H1 (cell line): Measurements from ENCODE around the gene ADAT3. TPM values are rescaled to one million over a fixed set of nuclear protein-coding genes. Genes with fewer than 3 reads are reported as not detected.
A peak's percentile ranks its signal among the peaks of the same experiment; 100 is the strongest.

Experiments
- ATF2 ChIP-seq: IDR thresholded peaks from 2 replicates; pipeline ENCODE4 v1.6.1; 2012; ENCODE audit warnings: low read length, inconsistent platforms
- BACH1 ChIP-seq: IDR thresholded peaks from 2 replicates; pipeline ENCODE4 v1.6.1; 2012; ENCODE audit warnings: low read length, improper control_type of control experiment
- CREB1 ChIP-seq: IDR thresholded peaks from 2 replicates; pipeline ENCODE4 v1.6.1; 2012; ENCODE audit warnings: inconsistent platforms
- FOSL1 ChIP-seq: IDR thresholded peaks from 2 replicates; pipeline ENCODE4 v1.6.1; 2011; ENCODE audit warnings: mild to moderate bottlenecking, low read depth, low read length, moderate library complexity; ENCODE audit not compliant: insufficient read depth
- GABPA ChIP-seq: IDR thresholded peaks from 2 replicates; pipeline ENCODE4 v1.6.1; 2011; ENCODE audit warnings: mild to moderate bottlenecking, low read length, moderate library complexity, borderline replicate concordance; ENCODE audit not compliant: insufficient read depth
- HDAC6 ChIP-seq: IDR thresholded peaks from one replicate; pipeline ENCODE4 v1.7.1; 2012; ENCODE audit warnings: low read depth, mild to moderate bottlenecking, inconsistent platforms, low read length, moderate library complexity
- KDM4A ChIP-seq: IDR thresholded peaks from one replicate; pipeline ENCODE4 v1.7.1; 2012; ENCODE audit warnings: low read depth, mild to moderate bottlenecking, moderate library complexity, low read length, inconsistent platforms; ENCODE audit not compliant: severe bottlenecking
- MAX ChIP-seq: IDR thresholded peaks from 2 replicates; pipeline ENCODE4 v1.6.1; 2012; ENCODE audit warnings: inconsistent platforms
- POLR2A ChIP-seq, 2 experiments: IDR thresholded peaks; 1 replicate in 1 of 2; 2 replicates in 1 of 2; pipeline ENCODE4 v1.6.1; 2011; ENCODE audit warnings: low read depth in 2 of 2, low read length in 2 of 2, mild to moderate bottlenecking in 2 of 2; ENCODE audit errors: control extremely low read depth in 1 of 2
- RAD21 ChIP-seq, 2 experiments: IDR thresholded peaks in 1 of 2; conservative IDR thresholded peaks in 1 of 2; 2 replicates each; pipeline ENCODE4 v1.6.1; 2011; ENCODE audit warnings: low read depth in 2 of 2, low read length in 2 of 2, improper control_type of control experiment in 1 of 2, inconsistent platforms in 1 of 2, mild to moderate bottlenecking in 1 of 2, moderate library complexity in 1 of 2
- RBBP5 ChIP-seq: IDR thresholded peaks from 2 replicates; pipeline ENCODE4 v1.7.1; 2012; ENCODE audit warnings: low read depth, mild to moderate bottlenecking, inconsistent platforms, low read length, moderate library complexity, borderline replicate concordance
- RNF2 ChIP-seq: fragments of 200-900, 300-1000 bp; sonication (generic); IDR thresholded peaks from 2 replicates; pipeline ENCODE4 v1.7.1; 2016; ENCODE audit warnings: borderline replicate concordance, low read depth, mild to moderate bottlenecking, antibody characterized with exemption, low read length; ENCODE audit not compliant: poor library complexity, severe bottlenecking; ENCODE audit errors: missing control alignments
- RXRA ChIP-seq: IDR thresholded peaks from 2 replicates; pipeline ENCODE4 v1.6.1; 2011; ENCODE audit warnings: low read depth, mild to moderate bottlenecking, low read length, moderate library complexity; ENCODE audit not compliant: insufficient read depth
- SIRT6 ChIP-seq: IDR thresholded peaks from one replicate; pipeline ENCODE4 v1.7.1; 2012; ENCODE audit warnings: low read length, inconsistent platforms
- TAF7 ChIP-seq: optimal IDR thresholded peaks from 2 replicates; pipeline ENCODE3; 2011; ENCODE audit warnings: low read depth, mild to moderate bottlenecking, inconsistent platforms, low read length, moderate library complexity, borderline replicate concordance
- polyA plus RNA-seq, 7 experiments: library from polyadenylated mRNA; depleted of rRNA in 3 of 7; stranded (reverse) in 5 of 7; unstranded in 2 of 7; fragments of >200 nt in 5 of 7; fragments of 200-250 nt in 2 of 7; gene quantifications; 1 replicate in 5 of 7; 2 replicates in 1 of 7; 4 replicates in 1 of 7; pipeline versions ENCODE4 v1.2.1 to v1.2.3, GENCODE V29; 2011 to 2013; ENCODE audit warnings: missing spikeins in 2 of 7, mixed read lengths in 2 of 7
- total RNA-seq: library from RNA; stranded (reverse); fragmentation: NEBNext Ultra II Directional; extraction: Animal tissue kit (Norgen Biotek cat#: 25700); gene quantifications from 2 replicates; pipeline ENCODE4 v1.2.1, GENCODE V29; 2021

Gene ADAT3
- total and polyA plus RNA-seq, 2 of the 8 experiments (the other 6 are each of a cell fraction or from before 2014, with no cell fraction given), result 5.4 to 10.8 TPM

- TF ChIP-seq ATF2 (no peak), RBBP5 (no peak), SIRT6 (no peak), RNF2 (no peak), BACH1 (no peak), CREB1 (peak; percentile 47), RXRA (no peak), MAX (peak; percentile 98), KDM4A (no peak), GABPA (no peak), TAF7 (peak; percentile 62), RAD21 (IDR thresholded peaks at IDR 0.05 in 1 of 2, conservative IDR thresholded peaks at IDR 0.05 in 1 of 2; ENCODE audit: low read depth in 2 of 2, low read length in 2 of 2) (no peak), POLR2A (IDR thresholded peaks at IDR 0.05; ENCODE audit: control extremely low read depth in 1 of 2, low read depth in 2 of 2, low read length in 2 of 2) (peak in 1 of 2 experiments; percentile 42; a peak in 1 of 3 replicates), HDAC6 (no peak), FOSL1 (no peak)
These were observed 41.3 kb upstream of the ADAT3 start (continued) for GRCh38 chr19:1863638-1864479.
